HG03025 (cell line): Measurements from ENCODE around the gene LBP.
"Not testable (repeated sequence)": the region's sequence is repeated elsewhere in the genome, so short reads cannot be mapped to it uniquely, and the experiment has no call there.

ENCODE experiments used
- ATAC-seq: cut with Tn5 transposase; IDR thresholded peaks from one replicate; pipeline ENCODE4 v1.9.1; 2021; ENCODE audit warnings: mild to moderate bottlenecking, moderate library complexity; ENCODE audit not compliant: unreplicated experiment, low FRiP score

The LBP gene

GRCh38 chr20:38344107-38344701, 2.1 kb upstream of the LBP start:
- no peak for ATAC-seq

- ATAC-seq: no peak
These were observed 639 bp upstream of the LBP start for GRCh38 chr20:38345643-38346042.

DNA sequence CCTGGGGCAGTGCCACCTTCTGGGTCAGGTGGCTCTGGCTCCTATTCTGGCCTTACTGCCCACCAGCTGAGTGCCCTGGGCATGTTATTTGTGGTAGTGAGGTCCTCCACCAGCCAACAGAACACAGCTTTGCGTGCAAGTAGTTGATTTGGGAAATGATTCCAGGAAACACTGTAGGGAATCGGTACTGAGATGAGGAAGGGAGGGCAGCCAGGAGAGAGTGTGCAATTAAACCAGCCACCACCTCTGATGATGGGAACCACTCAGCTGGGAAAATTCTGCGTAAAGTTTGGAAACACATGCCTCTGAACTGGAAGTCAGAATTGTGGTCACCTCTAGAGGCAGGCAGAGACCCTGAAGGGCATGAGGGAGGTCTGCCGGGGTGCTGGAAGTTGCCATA, 459 bp downstream of the LBP start:
- ATAC-seq: no peak

DNA sequence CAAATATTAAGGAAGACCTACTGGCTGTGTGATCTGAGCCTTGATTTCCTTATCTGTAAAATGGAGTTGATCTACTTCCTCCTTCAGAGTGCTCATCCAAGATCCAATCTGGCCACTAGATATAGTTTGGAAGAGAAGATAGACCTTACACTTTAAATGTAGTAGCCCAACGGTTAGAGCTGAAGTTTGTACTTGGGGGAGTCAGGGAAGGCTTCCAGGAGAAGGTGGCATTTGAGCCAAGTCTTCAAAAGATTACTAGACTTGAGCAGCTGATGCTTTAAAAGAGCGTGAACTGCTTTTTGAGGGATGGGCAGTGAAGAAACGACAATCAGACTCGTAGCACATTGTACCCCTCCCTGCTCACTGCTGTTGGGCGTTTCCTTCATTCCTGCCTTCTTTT, 3.6 kb downstream of the LBP start:
- ATAC-seq: no peak

DNA sequence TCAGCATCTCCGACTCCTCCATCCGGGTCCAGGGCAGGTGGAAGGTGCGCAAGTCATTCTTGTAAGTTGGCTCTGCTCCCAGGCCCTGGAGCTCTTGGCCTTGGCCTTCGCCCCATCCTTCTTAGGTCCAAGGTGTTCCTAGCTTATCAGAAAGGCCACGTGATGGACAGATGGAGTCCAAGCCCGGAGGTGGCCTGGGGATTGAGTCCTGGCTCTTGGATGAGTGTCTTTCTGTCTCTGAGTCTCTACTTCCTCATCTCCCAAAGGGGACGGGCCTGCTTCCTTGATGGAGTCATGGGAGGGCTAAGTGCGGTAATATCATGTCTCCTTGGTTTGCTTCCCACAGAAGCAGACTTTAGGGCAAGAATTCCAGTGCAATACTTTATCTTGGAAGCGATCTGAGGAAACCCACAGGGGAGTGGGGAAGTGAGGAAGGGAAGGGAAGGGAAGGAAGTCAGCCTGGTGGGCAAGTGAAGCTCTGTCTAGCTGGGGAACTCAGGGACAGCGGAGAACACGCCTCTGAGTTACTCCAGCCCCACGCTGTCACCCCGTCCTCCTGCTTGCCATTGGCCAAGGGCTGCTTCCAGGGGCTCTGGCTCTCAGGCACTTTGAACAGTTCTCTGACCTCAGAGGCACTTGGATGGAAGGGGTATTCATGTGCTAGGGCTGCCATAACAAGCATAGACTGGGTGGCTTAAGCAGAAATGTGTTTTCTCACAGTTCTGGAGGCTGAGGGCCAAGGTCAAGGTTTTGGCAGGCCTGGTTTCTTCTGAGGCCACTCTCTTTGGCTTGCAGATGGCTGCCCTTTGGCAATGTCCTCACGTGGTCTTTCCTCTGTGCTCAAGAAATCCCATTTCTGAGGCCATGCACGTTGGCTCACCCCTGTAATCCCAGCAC, 4.8 kb downstream of the LBP start:
- no peak for ATAC-seq

DNA sequence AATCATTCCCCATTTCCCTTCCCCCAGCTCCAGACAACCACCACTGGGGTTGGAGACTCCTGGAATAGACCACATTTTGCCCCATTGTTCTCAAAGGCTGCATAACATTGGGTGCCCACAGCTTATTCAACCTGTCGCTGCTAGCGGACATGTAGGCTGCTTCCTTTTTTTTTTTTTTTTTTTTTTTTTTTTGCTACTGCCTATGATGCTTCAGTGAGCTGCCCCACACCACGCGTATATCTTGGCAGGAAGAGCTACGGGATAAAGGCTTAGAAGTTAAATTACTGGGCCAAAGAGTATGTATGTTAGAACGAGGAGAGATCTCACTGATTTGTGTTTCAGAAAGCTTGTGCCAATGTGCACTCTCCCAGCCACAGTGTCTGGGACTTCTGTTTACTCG, 7.0 kb downstream of the LBP start:
- no peak for ATAC-seq

GRCh38 chr20:38354227-38354626, 7.9 kb downstream of the LBP start:
- ATAC-seq: no peak

GRCh38 chr20:38355161-38356012, 9.1 kb downstream of the LBP start:
- no peak for ATAC-seq

DNA sequence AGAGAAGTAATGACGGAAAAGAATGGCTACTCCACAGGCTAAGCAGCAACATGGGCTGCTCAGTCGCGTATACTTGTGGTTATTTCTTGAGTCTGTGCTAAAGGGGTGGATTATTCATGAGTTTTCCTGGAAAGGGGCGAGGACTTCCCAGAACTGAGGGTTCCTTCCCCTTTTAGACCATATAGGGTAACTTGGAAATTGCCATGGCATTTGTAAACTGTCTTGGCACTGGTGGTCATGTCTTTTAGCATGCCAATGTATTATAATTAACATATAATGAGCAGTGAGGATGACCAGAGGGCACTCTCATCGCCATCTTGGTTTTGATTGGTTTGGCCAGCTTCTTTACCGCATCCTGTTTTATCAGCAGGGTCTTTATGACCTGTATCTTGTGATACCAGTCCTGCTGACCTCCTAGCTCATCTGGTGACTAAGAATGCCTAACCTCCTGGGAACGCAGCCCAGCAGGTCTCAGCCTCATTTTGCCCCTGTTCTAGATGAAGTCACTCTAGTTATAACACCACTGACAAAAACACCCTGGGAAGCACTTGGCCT, 11.4 kb downstream of the LBP start:
- ATAC-seq: no peak

DNA sequence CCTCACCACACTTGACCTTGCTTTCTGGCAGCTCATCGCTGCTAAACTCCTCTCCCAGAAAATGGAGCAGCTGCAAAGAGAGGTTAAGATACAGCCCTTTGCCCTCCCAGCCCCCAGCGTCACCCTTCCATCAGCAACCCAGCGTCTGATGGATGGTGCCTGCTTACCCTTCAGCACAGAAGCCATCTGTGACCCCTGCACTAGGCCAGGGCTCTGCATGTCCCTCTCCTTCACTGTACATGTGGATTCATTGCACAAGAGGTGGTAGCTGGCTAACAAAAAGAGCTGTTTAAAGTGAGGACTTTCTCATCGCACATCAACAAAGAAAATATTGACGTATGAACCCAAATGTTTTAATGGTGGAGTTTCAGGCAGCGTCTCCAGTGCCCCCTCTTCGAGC, 12.3 kb downstream of the LBP start:
- no peak for ATAC-seq

DNA sequence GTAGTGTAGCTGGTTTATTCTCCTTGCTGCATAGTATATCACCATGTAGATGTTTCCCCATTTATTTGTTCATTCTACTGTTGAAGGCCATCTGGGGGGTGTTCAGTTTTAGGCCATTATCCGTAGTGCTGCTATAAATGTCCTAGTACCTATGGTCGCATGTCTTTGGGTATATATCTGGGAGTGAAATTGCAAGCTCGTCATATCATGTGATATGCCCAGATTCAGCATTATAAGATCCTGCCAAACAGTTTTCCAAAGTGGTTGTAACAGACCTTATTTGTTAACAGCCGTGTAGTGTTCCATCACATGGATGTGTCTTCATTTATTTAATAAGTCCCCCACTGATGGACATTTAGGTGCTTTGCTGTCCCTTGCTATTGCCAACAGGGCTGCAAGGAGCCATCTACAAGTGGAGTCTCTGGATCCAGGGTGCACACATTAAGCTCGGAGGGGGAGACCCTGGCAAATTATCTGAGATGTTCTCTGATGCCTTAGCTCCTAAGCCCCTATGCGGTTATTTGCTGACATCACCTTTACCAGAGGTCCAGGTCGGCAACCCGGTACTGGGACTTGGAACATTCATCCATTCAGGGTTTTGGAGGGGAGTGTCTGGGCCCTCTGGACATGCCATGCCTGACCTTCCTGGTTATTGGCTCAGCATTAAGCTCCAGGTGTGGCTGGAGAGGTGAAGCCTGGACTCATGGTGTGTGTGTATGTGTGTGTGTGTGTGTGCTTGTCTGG, 16.9 kb downstream of the LBP start:
- ATAC-seq: no peak

GRCh38 chr20:38369389-38369788, 23.1 kb downstream of the LBP start:
- no peak for ATAC-seq

DNA sequence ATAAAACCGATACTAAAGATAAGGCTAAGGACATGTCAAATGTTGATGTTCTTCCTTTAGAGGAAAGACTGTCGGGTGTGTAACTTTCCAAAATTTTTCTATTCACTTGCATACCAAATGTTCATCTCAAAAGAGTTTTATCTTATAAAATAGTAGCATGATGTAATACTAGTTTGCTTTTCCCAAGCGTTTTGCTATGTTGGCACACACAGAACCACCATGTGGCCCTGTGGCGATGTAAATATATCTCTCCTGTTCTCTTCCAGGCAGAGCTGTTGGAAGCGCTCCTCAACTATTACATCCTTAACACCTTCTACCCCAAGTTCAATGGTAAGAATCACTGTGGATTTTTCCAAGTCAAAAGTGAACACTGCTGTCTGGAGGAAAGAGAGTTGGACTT, 26.5 kb downstream of the LBP start:
- no peak for ATAC-seq

- no peak for ATAC-seq
These were observed 27.1 kb downstream of the LBP start for GRCh38 chr20:38373231-38373867.

DNA sequence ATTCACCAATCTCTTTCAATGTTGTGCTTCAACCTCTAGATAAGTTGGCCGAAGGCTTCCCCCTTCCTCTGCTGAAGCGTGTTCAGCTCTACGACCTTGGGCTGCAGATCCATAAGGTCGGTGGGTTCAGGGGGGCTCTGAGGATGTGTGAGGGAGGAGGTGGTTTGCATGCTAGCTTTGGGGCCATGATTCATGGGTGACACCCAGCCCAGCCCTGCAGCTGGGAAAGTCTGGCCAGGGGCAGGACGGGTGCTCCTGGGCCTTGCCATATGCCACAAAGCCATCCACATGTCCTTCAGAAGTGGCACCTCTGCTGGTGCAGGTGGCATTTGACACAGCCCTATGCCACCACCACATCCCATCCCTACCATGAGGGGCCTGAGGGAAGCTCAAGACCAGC, 27.6 kb downstream of the LBP start:
- ATAC-seq: no peak

GRCh38 chr20:38377039-38377685, 30.9 kb downstream of the LBP start:
- ATAC-seq: no peak

DNA sequence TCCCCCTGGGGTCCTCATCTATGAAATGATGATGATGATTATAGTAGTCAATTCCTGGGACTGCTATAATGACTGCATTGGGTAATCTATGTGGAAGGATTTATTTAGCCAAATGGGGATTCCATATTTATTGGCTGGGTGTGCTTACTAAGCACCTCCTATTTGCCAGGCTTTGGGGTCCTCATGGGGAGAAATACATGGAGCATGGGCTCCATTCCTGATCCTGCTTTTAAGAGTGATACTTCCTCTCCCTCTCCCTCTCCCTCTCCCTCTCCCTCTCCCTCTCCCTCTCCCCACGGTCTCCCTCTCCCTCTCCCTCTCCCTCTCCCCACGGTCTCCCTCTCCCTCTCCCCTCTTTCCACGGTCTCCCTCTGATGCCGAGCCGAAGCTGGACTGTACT, 31.6 kb downstream of the LBP start:
- not testable (repeated sequence) for ATAC-seq

- ATAC-seq: no peak
These were observed 36.9 kb downstream of the LBP start for GRCh38 chr20:38383147-38383546.

DNA sequence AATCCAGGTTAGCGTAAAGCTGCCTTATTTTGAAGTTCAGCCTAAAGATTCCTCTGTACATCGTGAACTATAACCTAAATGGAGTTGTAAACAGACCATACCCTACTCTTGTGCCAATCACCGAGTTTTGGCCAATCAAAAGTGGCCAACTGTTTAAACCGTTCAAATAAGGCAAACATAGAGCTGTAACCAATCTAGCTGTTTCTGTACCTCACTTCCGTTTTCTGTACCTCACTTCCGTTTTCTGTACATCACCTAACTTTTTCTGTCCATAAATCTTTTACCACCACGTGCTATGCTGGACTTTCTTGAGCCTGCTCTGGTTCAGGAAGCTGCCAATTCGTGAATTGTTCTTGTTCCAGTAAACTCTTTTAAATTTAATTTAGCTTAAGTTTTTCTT, 39.7 kb downstream of the LBP start:
- no peak for ATAC-seq
